ENCODE data around the gene NADK. TPM values are rescaled to one million over a fixed set of nuclear protein-coding genes. Genes with fewer than 3 reads are reported as not detected.
"Not testable (repeated sequence)": the region's sequence is repeated elsewhere in the genome, so short reads cannot be mapped to it uniquely, and the experiment has no call there.

Gene NADK
- total and polyA plus RNA-seq, 3 experiments from 2014 or later = 29.9 to 77.0 (median 75.4) TPM

- no peaks in the 10 kb centered on the region for H3K9me3 Mint-ChIP-seq
- CTCF ChIA-PET = no interaction called here
- Histone ChIP-seq H3K27ac (ENCODE audit: low read depth, low read length) (no peak overlapping the region), H3K36me3 (ENCODE audit: insufficient read depth, low read length) (peaks cover 7% of the 10 kb centered on the region), H3K4me1 (ENCODE audit: insufficient read depth, low read length) (no peaks in the 10 kb centered on the region), H3K9me3 (ENCODE audit: low read length) (no peaks in the 10 kb centered on the region), H3K27me3 (ENCODE audit: insufficient read depth, low read length, poor library complexity, severe bottlenecking) (no peaks in the 10 kb centered on the region), H3K4me3 (ENCODE audit: low read length) (no peak overlapping the region)
- POLR2A ChIA-PET = no interaction called here
- no peaks in the 10 kb centered on the region for H3K27me3 Mint-ChIP-seq
- H3K36me3 Mint-ChIP-seq = peaks cover 0 to 56% (median 0%) of the 10 kb centered on the region in 3 donors
- no peak for DNase-seq
- peaks cover 0 to 3% (median 3%) of the 10 kb centered on the region in 3 donors for H3K4me1 Mint-ChIP-seq
- no peak overlapping the region for H3K4me3 Mint-ChIP-seq
- no peak overlapping the region for H3K27ac Mint-ChIP-seq
Observed at GRCh38 chr1:1754051-1754815, 24.0 kb downstream of the NADK start.

- Mint-ChIP-seq H3K9me3 (no peaks in the 10 kb centered on the region), H3K4me3 (no peak overlapping the region), H3K4me1 (peaks cover 0 to 5% (median 3%) of the 10 kb centered on the region in 3 donors), H3K36me3 (peaks cover 0 to 53% (median 0%) of the 10 kb centered on the region in 3 donors), H3K27me3 (no peaks in the 10 kb centered on the region), H3K27ac (peak overlapping the region in 2 of 8 donors; percentile 43 to 60)
- H3K4me1 ChIP-seq (ENCODE audit: insufficient read depth, low read length) = no peaks in the 10 kb centered on the region
- ChIA-PET CTCF (no interaction called here), POLR2A (no interaction called here)
- no peaks in the 10 kb centered on the region for H3K9me3 ChIP-seq (ENCODE audit: low read length)
- peaks cover 7% of the 10 kb centered on the region for H3K36me3 ChIP-seq (ENCODE audit: insufficient read depth, low read length)
- H3K27ac ChIP-seq (ENCODE audit: low read depth, low read length) = no peak overlapping the region
- H3K27me3 ChIP-seq (ENCODE audit: insufficient read depth, low read length, poor library complexity, severe bottlenecking) = no peaks in the 10 kb centered on the region
- DNase-seq = no peak
- H3K4me3 ChIP-seq (ENCODE audit: low read length) = no peak overlapping the region
Observed at GRCh38 chr1:1753607-1754005, 24.7 kb downstream of the NADK start.

DNA sequence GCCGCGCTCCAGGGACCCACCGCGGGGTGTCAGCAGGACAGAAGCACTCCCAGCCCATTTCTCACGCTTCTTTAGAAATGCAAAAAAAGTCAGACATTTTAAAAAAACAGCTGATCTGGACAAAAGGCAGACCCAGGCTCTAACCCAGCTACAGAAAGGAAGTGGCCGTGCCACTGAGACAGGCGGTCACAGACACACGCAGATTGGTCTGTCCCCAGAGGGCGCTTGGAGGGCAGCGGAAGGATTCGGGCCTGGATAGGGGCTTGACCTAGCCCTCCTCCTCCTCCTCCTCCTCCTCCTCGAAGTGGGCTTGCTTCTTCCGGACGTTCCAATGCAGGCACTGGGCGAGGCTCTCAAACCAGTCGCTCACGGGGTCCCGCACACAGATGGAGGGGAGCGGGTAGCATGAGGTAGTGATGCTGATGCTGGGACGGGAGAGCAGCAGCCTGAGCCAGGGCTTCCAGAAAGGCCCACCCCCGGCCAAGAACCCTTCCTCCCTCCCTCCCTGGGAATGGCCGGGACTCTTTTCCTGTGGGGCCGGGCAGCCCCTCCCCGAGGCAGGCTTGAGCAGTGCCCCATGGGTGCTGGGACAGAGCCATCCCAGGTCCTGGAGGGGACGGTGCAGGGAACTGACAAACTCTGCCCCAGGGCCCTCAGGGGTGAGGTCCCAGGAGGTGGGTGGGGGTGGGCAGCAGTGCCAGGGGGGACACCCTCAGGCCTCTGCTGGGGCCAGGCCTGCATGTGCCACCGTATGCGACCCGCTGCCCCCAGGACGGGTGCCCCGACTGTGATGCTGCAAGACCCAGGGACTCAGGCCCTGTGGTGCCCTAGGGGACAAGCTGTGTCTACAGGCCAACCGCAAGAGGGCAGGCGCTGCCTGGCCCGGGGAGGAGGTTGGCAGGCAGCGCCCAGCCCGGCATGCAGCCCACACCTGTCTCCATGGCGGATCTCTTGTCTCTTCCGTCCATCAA is 25.3 kb downstream of the NADK start:
- Histone ChIP-seq H3K9me3 (ENCODE audit: low read length) (no peaks in the 10 kb centered on the region), H3K36me3 (ENCODE audit: insufficient read depth, low read length) (peaks cover 7% of the 10 kb centered on the region)
- CTCF ChIA-PET = no interaction called here

GRCh38 chr1:1752190-1752589 is 26.1 kb downstream of the NADK start:
- H3K27me3 ChIP-seq (ENCODE audit: insufficient read depth, low read length, poor library complexity, severe bottlenecking) = no peaks in the 10 kb centered on the region
- H3K27ac Mint-ChIP-seq = peak overlapping the region in 2 of 8 donors; percentile 35 to 39
- no peaks in the 10 kb centered on the region for H3K9me3 Mint-ChIP-seq
- POLR2A ChIA-PET = no interaction called here
- H3K9me3 ChIP-seq (ENCODE audit: low read length) = no peaks in the 10 kb centered on the region
- H3K27ac ChIP-seq (ENCODE audit: low read depth, low read length) = no peak overlapping the region
- DNase-seq = no peak
- peaks cover 7% of the 10 kb centered on the region for H3K36me3 ChIP-seq (ENCODE audit: insufficient read depth, low read length)
- H3K4me3 Mint-ChIP-seq = no peak overlapping the region
- H3K27me3 Mint-ChIP-seq = peaks cover 0 to 1% of the 10 kb centered on the region in 2 donors
- CTCF ChIA-PET = no interaction called here
- H3K4me1 Mint-ChIP-seq = peaks cover 0 to 9% (median 0%) of the 10 kb centered on the region in 3 donors
- no peaks in the 10 kb centered on the region for H3K4me1 ChIP-seq (ENCODE audit: insufficient read depth, low read length)
- peaks cover 0 to 40% (median 0%) of the 10 kb centered on the region in 3 donors for H3K36me3 Mint-ChIP-seq
- no peak overlapping the region for H3K4me3 ChIP-seq (ENCODE audit: low read length)

More for the DNA sequence above, 25.3 kb downstream of the NADK start:
- Histone ChIP-seq H3K27me3 (ENCODE audit: insufficient read depth, low read length, poor library complexity, severe bottlenecking) (no peaks in the 10 kb centered on the region), H3K4me1 (ENCODE audit: insufficient read depth, low read length) (no peaks in the 10 kb centered on the region), H3K4me3 (ENCODE audit: low read length) (no peak overlapping the region), H3K27ac (ENCODE audit: low read depth, low read length) (no peak overlapping the region)
- POLR2A ChIA-PET = interaction anchor here (0.6 kb wide), 1 partner anchor 824 kb away, joined by 3 read pairs; no protein-coding TSS in a partner anchor
- peaks cover 0 to 46% (median 0%) of the 10 kb centered on the region in 3 donors for H3K36me3 Mint-ChIP-seq
- DNase-seq = peak in 1 of 5 donors; percentile 50
- no peak overlapping the region for H3K4me3 Mint-ChIP-seq
- peak overlapping the region in 3 of 8 donors; percentile 35 to 60 (median 39) for H3K27ac Mint-ChIP-seq
- H3K9me3 Mint-ChIP-seq = no peaks in the 10 kb centered on the region
- peaks cover 0 to 9% (median 2%) of the 10 kb centered on the region in 3 donors for H3K4me1 Mint-ChIP-seq
- peaks cover 0 to 1% of the 10 kb centered on the region in 2 donors for H3K27me3 Mint-ChIP-seq

DNA sequence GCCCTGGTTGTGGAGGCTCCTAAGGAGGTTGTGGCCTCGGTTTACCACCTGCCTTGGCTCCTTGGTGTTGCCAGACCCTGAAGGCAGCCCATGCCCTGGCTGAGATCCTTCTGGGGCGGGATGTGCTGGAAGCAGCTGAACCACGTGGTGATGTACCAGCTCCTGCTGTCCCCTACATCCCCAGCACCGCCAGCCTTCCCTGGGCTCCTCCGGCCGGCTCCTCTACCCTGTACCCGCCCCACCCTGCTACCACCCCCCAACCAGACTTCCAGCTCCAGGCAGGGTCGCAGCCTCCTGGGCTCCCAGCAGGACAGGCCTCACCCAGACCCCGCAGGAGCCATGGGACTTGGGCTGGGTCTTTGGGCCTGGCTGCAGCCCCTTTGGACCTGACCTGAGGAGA is 28.3 kb downstream of the NADK start:
- CTCF ChIA-PET, H3K27me3 Mint-ChIP-seq: not testable (repeated sequence)

DNA sequence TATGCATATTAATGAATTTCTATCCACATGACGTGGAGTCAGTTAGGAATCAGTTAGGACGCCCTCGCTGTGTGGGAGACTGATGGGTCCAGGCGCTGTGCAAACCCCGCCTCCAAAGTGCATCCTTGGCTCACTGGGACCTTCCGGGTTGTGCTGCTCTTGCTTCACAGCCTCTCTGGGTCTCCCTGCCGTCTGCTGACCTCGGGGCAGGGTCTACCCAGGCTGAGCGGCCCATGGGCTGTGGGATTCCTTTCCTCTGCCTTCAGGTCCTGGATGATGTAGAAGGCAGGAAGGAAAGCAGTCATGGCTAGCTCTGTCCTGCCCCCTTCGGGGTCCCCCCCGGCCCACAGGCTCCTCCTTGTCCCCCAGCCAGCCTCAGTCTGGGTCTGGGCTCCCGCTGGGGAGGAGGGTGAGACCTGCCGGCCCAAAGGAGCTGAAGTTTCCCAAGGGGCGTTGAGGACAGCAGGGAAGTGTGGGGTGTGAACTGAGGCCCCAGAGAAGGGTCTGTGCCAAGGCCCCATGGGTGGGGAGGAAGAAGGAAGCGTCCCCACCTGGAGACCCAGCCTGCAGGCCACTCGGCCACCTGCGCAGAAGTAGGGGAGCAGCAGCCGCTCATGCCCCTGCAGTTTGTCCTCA is 29.5 kb downstream of the NADK start:
- ChIA-PET POLR2A (no interaction called here), CTCF (no interaction called here)
- Histone ChIP-seq H3K27ac (ENCODE audit: low read depth, low read length) (no peak overlapping the region), H3K9me3 (ENCODE audit: low read length) (no peaks in the 10 kb centered on the region), H3K4me3 (ENCODE audit: low read length) (no peak overlapping the region), H3K36me3 (ENCODE audit: insufficient read depth, low read length) (no peaks in the 10 kb centered on the region), H3K27me3 (ENCODE audit: insufficient read depth, low read length, poor library complexity, severe bottlenecking) (no peaks in the 10 kb centered on the region), H3K4me1 (ENCODE audit: insufficient read depth, low read length) (no peaks in the 10 kb centered on the region)
- Mint-ChIP-seq H3K9me3 (no peaks in the 10 kb centered on the region), H3K27me3 (peaks cover 0 to 1% of the 10 kb centered on the region in 2 donors), H3K36me3 (peaks cover 0 to 14% (median 0%) of the 10 kb centered on the region in 3 donors), H3K27ac (peak overlapping the region in 7 of 8 donors; percentile 25 to 82 (median 73)), H3K4me1 (peaks cover 0 to 9% (median 0%) of the 10 kb centered on the region in 3 donors), H3K4me3 (peak overlapping the region in 3 of 7 donors; percentile 13 to 65 (median 27))
- DNase-seq = no peak

More for the DNA sequence above, 28.3 kb downstream of the NADK start:
- not testable (repeated sequence) for DNase-seq; H3K27ac Mint-ChIP-seq; H3K4me3 ChIP-seq (ENCODE audit: low read length); H3K9me3 Mint-ChIP-seq; H3K4me3 Mint-ChIP-seq; H3K36me3 ChIP-seq (ENCODE audit: insufficient read depth, low read length); H3K9me3 ChIP-seq (ENCODE audit: low read length); H3K27me3 ChIP-seq (ENCODE audit: insufficient read depth, low read length, poor library complexity, severe bottlenecking); H3K4me1 ChIP-seq (ENCODE audit: insufficient read depth, low read length); H3K27ac ChIP-seq (ENCODE audit: low read depth, low read length); H3K4me1 Mint-ChIP-seq
- POLR2A ChIA-PET = interaction anchor here (0.6 kb wide), 1 partner anchor 34 kb away, joined by 3 read pairs; no protein-coding TSS in a partner anchor
- H3K36me3 Mint-ChIP-seq = peaks cover 0 to 22% (median 0%) of the 10 kb centered on the region in 3 donors

GRCh38 chr1:1746566-1746909 is 31.7 kb downstream of the NADK start:
- H3K9me3 Mint-ChIP-seq; CTCF ChIA-PET; H3K4me1 ChIP-seq (ENCODE audit: insufficient read depth, low read length); H3K27me3 Mint-ChIP-seq; DNase-seq; H3K36me3 Mint-ChIP-seq; H3K9me3 ChIP-seq (ENCODE audit: low read length); H3K36me3 ChIP-seq (ENCODE audit: insufficient read depth, low read length); H3K27me3 ChIP-seq (ENCODE audit: insufficient read depth, low read length, poor library complexity, severe bottlenecking); H3K4me3 ChIP-seq (ENCODE audit: low read length): not testable (repeated sequence)
- Mint-ChIP-seq H3K4me1 (peaks cover 4 to 20% (median 8%) of the 10 kb centered on the region in 3 donors), H3K4me3 (peak overlapping the region in 4 of 7 donors; percentile 64 to 90 (median 77)), H3K27ac (peak overlapping the region in 1 of 8 donors; percentile 72)
- POLR2A ChIA-PET = interaction anchor here (0.6 to 0.7 kb wide), 3 partner anchors 22 to 162 kb away, joined by 3 to 4 read pairs (median 3); partner anchors contain the start of genes CDK11A and SLC35E2B
- peak overlapping the region; percentile 75 for H3K27ac ChIP-seq (ENCODE audit: low read depth, low read length)

Data from CD8-positive, alpha-beta memory T cell (primary cell).